Spinal cord (tissue), 10 donors: Measurements from ENCODE around the gene C18orf54. TPM values are rescaled to one million over a fixed set of nuclear protein-coding genes. Genes with fewer than 3 reads are reported as not detected.
"Not testable (repeated sequence)": the region's sequence is repeated elsewhere in the genome, so short reads cannot be mapped to it uniquely, and the experiment has no call there.

ENCODE experiments used
- DNase-seq, 6 donors: peaks; one replicate each; pipeline versions ENCODE4 v3.0.0 to v3.0.0-alpha.2; 2013 to 2015; ENCODE audit warnings: low spot score in 6 of 6, low read depth in 4 of 6
- H3K27ac ChIP-seq: one replicate; pipeline ENCODE4 v1.5.1; 2013; ENCODE audit warnings: low read depth, low read length, control low read depth
- H3K27me3 ChIP-seq: one replicate; pipeline ENCODE4 v1.6.1; 2013; ENCODE audit warnings: low read length; ENCODE audit not compliant: control insufficient read depth, insufficient read depth
- H3K36me3 ChIP-seq: one replicate; pipeline ENCODE4 v1.6.1; 2013; ENCODE audit warnings: low read length; ENCODE audit not compliant: control insufficient read depth, insufficient read depth
- H3K4me1 ChIP-seq: one replicate; pipeline ENCODE4 v1.6.1; 2013; ENCODE audit warnings: low read length; ENCODE audit not compliant: control insufficient read depth, insufficient read depth
- H3K4me3 ChIP-seq: one replicate; pipeline ENCODE4 v1.5.1; 2013; ENCODE audit warnings: low read depth, low read length, control low read depth
- H3K9me3 ChIP-seq: one replicate; pipeline ENCODE4 v1.6.1; 2013; ENCODE audit warnings: low read length; ENCODE audit not compliant: control insufficient read depth, insufficient read depth
- WGBS: methylation state at CpG from one replicate; pipeline ENCODE4 v1.1.5; 2013; ENCODE audit warnings: missing lambda C conversion rate; ENCODE audit not compliant: insufficient coverage; 5-methylcytosine and 5-hydroxymethylcytosine counted together
- long read RNA-seq, 4 donors: transcript quantifications; one replicate each; lab custom pipeline, GENCODE V29; 2026
- polyA plus RNA-seq, 2 donors: library from polyadenylated mRNA; unstranded; fragments of 120-200 nt; gene quantifications; one replicate each; pipeline ENCODE4 v1.2.1, GENCODE V29; 2013; ENCODE audit not compliant: insufficient read length in 2 of 2
- total RNA-seq, 2 donors: library from RNA; depleted of rRNA in 1 of 2; stranded (reverse); fragments of 120-200 nt in 1 of 2; fragments of >200 nt in 1 of 2; gene quantifications; one replicate each; pipeline versions ENCODE4 v1.2.3 to v1.2.4, GENCODE V29; 2013 to 2014
- donor health status: healthy.

C18orf54 gene
- total RNA-seq (1 to 10 TPM; 7.1 to 9.3 TPM), polyA plus RNA-seq (1 to 10 TPM; 5.8 to 7.1 TPM)
- long read RNA-seq, donor 1, full-length matches to known transcripts, result 2 of 2 reads
- long read RNA-seq, donor 1, partial matches to known transcripts, result 0 of 2 reads
- long read RNA-seq, donor 1, other reads (novel, unspliced or antisense), result 0 of 2 reads
- long read RNA-seq, donor 2, result 0 reads
- long read RNA-seq, donor 3, result 0 reads
- long read RNA-seq, donor 4, result 0 reads

- DNase-seq, result peak; percentile 81 to 98 (median 86)
- Histone ChIP-seq H3K4me1 (peaks cover 3% of the 10 kb centered on the region), H3K36me3 (no peaks in the 10 kb centered on the region), H3K9me3 (no peaks in the 10 kb centered on the region), H3K4me3 (peak within 1 kb of the TSS; percentile 93), H3K27me3 (no peaks in the 10 kb centered on the region), H3K27ac (peak within 1 kb of the TSS; percentile 93)
- 0% methylated on average over 61 of the region's 62 CpGs for WGBS
Measured at GRCh38 chr18:54357660-54358494, at the start of gene C18orf54, which contains the start of gene STARD6. C18orf54 (plus strand) TSS chr18:54357906; CDS start chr18:54360573, 2,667 bp downstream. STARD6 (minus strand) TSS chr18:54357858; CDS start chr18:54354573, 3,285 bp downstream.

GRCh38 chr18:54309564-54309963 lies 48.1 kb upstream of the C18orf54 start:
- H3K9me3 ChIP-seq, H3K4me3 ChIP-seq, H3K27me3 ChIP-seq, H3K4me1 ChIP-seq, H3K36me3 ChIP-seq, DNase-seq, H3K27ac ChIP-seq: not testable (repeated sequence)
- 93% methylated on average over 8 of the region's 8 CpGs for WGBS

- no peak for DNase-seq
- Histone ChIP-seq H3K9me3 (no peaks in the 10 kb centered on the region), H3K27me3 (no peaks in the 10 kb centered on the region), H3K27ac (no peak overlapping the region), H3K36me3 (no peaks in the 10 kb centered on the region), H3K4me1 (no peaks in the 10 kb centered on the region), H3K4me3 (no peak overlapping the region)
Measured at GRCh38 chr18:54316071-54316820, 41.5 kb upstream of the C18orf54 start.

GRCh38 chr18:54323561-54323960 lies 34.1 kb upstream of the C18orf54 start:
- Histone ChIP-seq H3K4me3 (no peak overlapping the region), H3K27me3 (no peaks in the 10 kb centered on the region), H3K36me3 (no peaks in the 10 kb centered on the region), H3K4me1 (no peaks in the 10 kb centered on the region), H3K9me3 (no peaks in the 10 kb centered on the region), H3K27ac (no peak overlapping the region)
- no peak for DNase-seq

GRCh38 chr18:54323970-54324369 lies 33.7 kb upstream of the C18orf54 start:
- WGBS, result no CpG with 5 or more reads among the region's 2 CpGs
- H3K27me3 ChIP-seq, result no peaks in the 10 kb centered on the region
- no peaks in the 10 kb centered on the region for H3K4me1 ChIP-seq
- no peak for DNase-seq
- H3K9me3 ChIP-seq, result no peaks in the 10 kb centered on the region
- H3K27ac ChIP-seq, result no peak overlapping the region
- no peaks in the 10 kb centered on the region for H3K36me3 ChIP-seq
- no peak overlapping the region for H3K4me3 ChIP-seq

GRCh38 chr18:54327818-54328217 lies 29.9 kb upstream of the C18orf54 start:
- H3K36me3 ChIP-seq, result no peaks in the 10 kb centered on the region
- no peak overlapping the region for H3K4me3 ChIP-seq
- WGBS, result no CpG with 5 or more reads among the region's 4 CpGs

GRCh38 chr18:54329787-54330186 lies 27.9 kb upstream of the C18orf54 start:
- no peak overlapping the region for H3K27ac ChIP-seq
- H3K36me3 ChIP-seq, result no peaks in the 10 kb centered on the region
- no peak for DNase-seq
- no peaks in the 10 kb centered on the region for H3K4me1 ChIP-seq
- H3K27me3 ChIP-seq, result no peaks in the 10 kb centered on the region
- H3K4me3 ChIP-seq, result no peak overlapping the region
- H3K9me3 ChIP-seq, result no peaks in the 10 kb centered on the region

More at GRCh38 chr18:54327818-54328217, 29.9 kb upstream of the C18orf54 start:
- Histone ChIP-seq H3K4me1 (no peaks in the 10 kb centered on the region), H3K27me3 (no peaks in the 10 kb centered on the region), H3K9me3 (no peaks in the 10 kb centered on the region), H3K27ac (no peak overlapping the region)
- no peak for DNase-seq

- Histone ChIP-seq H3K4me3 (no peak overlapping the region), H3K4me1 (no peaks in the 10 kb centered on the region), H3K9me3 (no peaks in the 10 kb centered on the region), H3K36me3 (no peaks in the 10 kb centered on the region), H3K27ac (no peak overlapping the region), H3K27me3 (no peaks in the 10 kb centered on the region)
- 100% methylated on average over 3 of the region's 6 CpGs for WGBS
- DNase-seq, result peak in 1 of 6 donors; percentile 17
Measured at GRCh38 chr18:54330768-54331548, 26.7 kb upstream of the C18orf54 start.

GRCh38 chr18:54335638-54336173 lies 22.0 kb upstream of the C18orf54 start:
- H3K9me3 ChIP-seq, result no peaks in the 10 kb centered on the region
- H3K4me3 ChIP-seq, result no peak overlapping the region
- no peaks in the 10 kb centered on the region for H3K27me3 ChIP-seq
- no CpG with 5 or more reads among the region's 2 CpGs for WGBS
- no peak overlapping the region for H3K27ac ChIP-seq
- no peaks in the 10 kb centered on the region for H3K4me1 ChIP-seq
- no peak for DNase-seq
- H3K36me3 ChIP-seq, result no peaks in the 10 kb centered on the region
